ENCODE measurements around the gene ALDH1L1.

ALDH1L1 gene

DNA sequence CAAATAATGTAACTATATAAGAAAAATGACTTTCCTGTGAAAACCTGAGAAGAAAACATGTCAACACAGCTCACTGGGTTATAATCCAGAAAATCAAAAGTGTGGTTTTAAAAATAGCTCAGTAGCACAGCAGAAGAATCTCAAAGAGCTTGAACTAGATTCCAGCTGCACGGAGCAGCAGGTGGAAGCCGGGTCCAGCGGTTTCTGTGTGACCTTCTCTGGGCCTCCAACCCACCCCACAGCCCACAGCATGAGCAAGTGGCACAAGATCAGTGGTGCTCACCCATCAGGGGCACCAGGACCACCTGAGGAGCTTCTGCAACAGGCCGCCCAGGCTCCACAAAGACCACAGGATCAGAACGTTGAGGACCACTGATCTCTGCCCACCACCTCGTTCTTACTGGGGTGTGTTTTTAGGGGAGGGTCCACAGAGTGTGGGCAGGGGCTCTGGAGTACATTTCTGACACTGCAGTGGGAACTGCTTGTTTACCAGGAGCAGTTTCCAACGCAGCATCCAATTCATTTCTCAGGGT lies 119.7 kb downstream of the ALDH1L1 start:
- TF ChIP-seq ARNTL (CRISPR knock-in tag; IDR thresholded peaks at IDR 0.05; ENCODE audit: borderline replicate concordance, low read depth) (no peak), CREB5 (CRISPR knock-in tag; IDR thresholded peaks at IDR 0.05; ENCODE audit: low read depth) (no peak), ZFP30 (CRISPR knock-in tag; IDR thresholded peaks at IDR 0.05) (no peak), ZNF565 (CRISPR knock-in tag; conservative IDR thresholded peaks at IDR 0.05; ENCODE audit: low read depth) (no peak), TSHZ2 (CRISPR knock-in tag; IDR thresholded peaks at IDR 0.05) (no peak), ZNF70 (CRISPR knock-in tag; IDR thresholded peaks at IDR 0.05) (no peak), BACH2 (CRISPR knock-in tag; IDR thresholded peaks at IDR 0.05; ENCODE audit: borderline replicate concordance) (no peak)
- no peak for ATAC-seq

DNA sequence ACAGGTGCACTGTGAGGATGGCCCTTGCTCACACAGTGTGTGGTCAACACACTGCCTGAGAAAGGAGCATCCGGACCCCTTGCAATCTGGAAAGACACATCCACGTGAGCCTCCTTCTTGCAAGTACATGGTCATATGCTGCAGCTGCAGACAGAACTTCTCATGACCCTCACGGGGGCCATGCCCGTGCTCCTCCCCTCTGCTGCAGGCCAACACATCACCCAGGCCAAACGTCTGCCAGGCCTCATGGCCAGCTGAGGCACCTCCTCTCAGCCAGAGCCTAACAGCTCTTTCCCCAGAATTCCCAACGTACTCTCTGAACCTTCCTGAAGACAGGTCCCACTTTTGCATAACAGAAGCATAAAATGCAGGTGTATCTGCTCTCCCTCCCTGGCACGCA lies 121.7 kb downstream of the ALDH1L1 start:
- TF ChIP-seq TOX (CRISPR knock-in tag; IDR thresholded peaks at IDR 0.05; ENCODE audit: borderline replicate concordance): no peak
- no peak for TF ChIP-seq ZC3H10 (CRISPR knock-in tag; IDR thresholded peaks at IDR 0.05)
- TF ChIP-seq GLIS3 (CRISPR knock-in tag; IDR thresholded peaks at IDR 0.05): no peak
- TF ChIP-seq POU6F1 (CRISPR knock-in tag; IDR thresholded peaks at IDR 0.05; ENCODE audit: borderline replicate concordance, low read depth): no peak
- TF ChIP-seq ZFP30 (CRISPR knock-in tag; IDR thresholded peaks at IDR 0.05): no peak
- TF ChIP-seq ISL1 (CRISPR knock-in tag; IDR thresholded peaks at IDR 0.05): no peak
- TF ChIP-seq TCF4 (CRISPR knock-in tag; IDR thresholded peaks at IDR 0.05; ENCODE audit: borderline replicate concordance): no peak
- TF ChIP-seq RARB (CRISPR knock-in tag; IDR thresholded peaks at IDR 0.05): no peak
- ATAC-seq: no peak

DNA sequence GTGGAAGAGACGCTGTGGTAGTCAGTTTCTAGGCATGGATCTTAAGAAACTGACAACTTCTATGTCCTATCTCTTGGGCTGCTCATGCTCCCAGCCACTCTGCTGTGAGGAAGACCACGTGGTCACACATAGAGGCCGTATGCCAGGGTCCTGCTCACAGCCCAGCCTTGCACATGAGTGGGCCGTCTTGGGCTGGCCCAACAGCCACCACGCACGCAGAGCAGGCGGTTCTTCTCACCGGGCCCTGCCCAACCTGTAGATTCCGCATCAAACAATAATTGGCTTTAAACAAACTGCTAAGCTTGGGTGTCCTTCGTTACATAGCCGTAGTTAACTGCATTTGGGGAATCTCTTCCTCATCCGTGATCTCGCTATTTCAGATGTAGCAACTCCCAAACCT lies 122.5 kb downstream of the ALDH1L1 start:
- ATAC-seq: no peak
- no peak for TF ChIP-seq ZFP30 (CRISPR knock-in tag; IDR thresholded peaks at IDR 0.05)
- TF ChIP-seq, protein P1, sequence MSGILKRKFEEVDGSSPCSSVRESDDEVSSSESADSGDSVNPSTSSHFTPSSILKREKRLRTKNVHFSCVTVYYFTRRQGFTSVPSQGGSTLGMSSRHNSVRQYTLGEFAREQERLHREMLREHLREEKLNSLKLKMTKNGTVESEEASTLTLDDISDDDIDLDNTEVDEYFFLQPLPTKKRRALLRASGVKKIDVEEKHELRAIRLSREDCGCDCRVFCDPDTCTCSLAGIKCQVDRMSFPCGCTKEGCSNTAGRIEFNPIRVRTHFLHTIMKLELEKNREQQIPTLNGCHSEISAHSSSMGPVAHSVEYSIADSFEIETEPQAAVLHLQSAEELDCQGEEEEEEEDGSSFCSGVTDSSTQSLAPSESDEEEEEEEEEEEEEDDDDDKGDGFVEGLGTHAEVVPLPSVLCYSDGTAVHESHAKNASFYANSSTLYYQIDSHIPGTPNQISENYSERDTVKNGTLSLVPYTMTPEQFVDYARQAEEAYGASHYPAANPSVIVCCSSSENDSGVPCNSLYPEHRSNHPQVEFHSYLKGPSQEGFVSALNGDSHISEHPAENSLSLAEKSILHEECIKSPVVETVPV (CRISPR knock-in tag; IDR thresholded peaks at IDR 0.05): no peak
- no peak for TF ChIP-seq RARB (CRISPR knock-in tag; IDR thresholded peaks at IDR 0.05)
- TF ChIP-seq ZNF70 (CRISPR knock-in tag; IDR thresholded peaks at IDR 0.05): no peak
- TF ChIP-seq GLIS3 (CRISPR knock-in tag; IDR thresholded peaks at IDR 0.05): no peak
- no peak for TF ChIP-seq PPARA (CRISPR knock-in tag; IDR thresholded peaks at IDR 0.05; ENCODE audit: borderline replicate concordance)
- no peak for TF ChIP-seq ESRRG (CRISPR knock-in tag; IDR thresholded peaks at IDR 0.05)
- no peak for TF ChIP-seq OSR1 (CRISPR knock-in tag; IDR thresholded peaks at IDR 0.05)
- TF ChIP-seq ZNF8 (CRISPR knock-in tag; IDR thresholded peaks at IDR 0.05): no peak
- TF ChIP-seq BACH2 (CRISPR knock-in tag; IDR thresholded peaks at IDR 0.05; ENCODE audit: borderline replicate concordance): no peak
- TF ChIP-seq ZFP3 (CRISPR knock-in tag; IDR thresholded peaks at IDR 0.05): no peak
- TF ChIP-seq SNAI2 (CRISPR knock-in tag; IDR thresholded peaks at IDR 0.05): no peak
- no peak for TF ChIP-seq ZC3H10 (CRISPR knock-in tag; IDR thresholded peaks at IDR 0.05)
- no peak for TF ChIP-seq ARNTL (CRISPR knock-in tag; IDR thresholded peaks at IDR 0.05; ENCODE audit: borderline replicate concordance, low read depth)
- TF ChIP-seq TSHZ2 (CRISPR knock-in tag; IDR thresholded peaks at IDR 0.05): no peak
- no peak for TF ChIP-seq CREB5 (CRISPR knock-in tag; IDR thresholded peaks at IDR 0.05; ENCODE audit: low read depth)

Measured in SK-N-SH treated with all-trans-retinoic acid at 6 μM for 48 hours (cell line).